IMR-90 (cell line): ENCODE results near the gene KCNK7. TPM values are rescaled to one million over a fixed set of nuclear protein-coding genes. Genes with fewer than 3 reads are reported as not detected.

ENCODE experiments used
- ATAC-seq: fragments of 200-7000 bp; cut with Tn5 transposase; 2 replicates; pipeline ENCODE4 v1.9.1; 2020; ENCODE audit warnings: low read depth, mild to moderate bottlenecking, moderate library complexity
- BruUV-seq: library from RNA; stranded (reverse); fragments of 400-500 nt; replicated peaks from 2 replicates; lab custom pipeline; 2021; lab: Mats Ljungman, UMichigan
- CTCF ChIA-PET: fragments of 300-600 bp; formaldehyde crosslinking; extraction: SDS; loops from one replicate; lab custom pipeline; 2021; ENCODE audit warnings: antibody characterized with exemption; lab: Yijun Ruan, JAX
- POLR2A ChIA-PET: fragments of 300-600 bp; sonication (Branson Sonifier 250); formaldehyde crosslinking; loops from one replicate; lab custom pipeline; 2022; ENCODE audit warnings: antibody characterized with exemption; ENCODE audit not compliant: unreplicated experiment; lab: Charles Lee
- DNase-seq: peaks from one replicate; pipeline ENCODE4 v3.0.0; 2013
- H2AFZ ChIP-seq: replicated peaks from 2 replicates; pipeline ENCODE3; 2013; ENCODE audit warnings: low read length, mild to moderate bottlenecking; ENCODE audit not compliant: poor library complexity
- H2AK5ac ChIP-seq: 2 replicates; pipeline ENCODE4 v1.6.1; 2013; ENCODE audit warnings: low read depth, low read length, inconsistent platforms
- H2AK9ac ChIP-seq: replicated peaks from 2 replicates; pipeline ENCODE3; 2013; ENCODE audit warnings: mild to moderate bottlenecking, low read depth, low read length, moderate library complexity; ENCODE audit not compliant: poor library complexity
- H2BK120ac ChIP-seq: 2 replicates; pipeline ENCODE4 v1.6.1; 2013; ENCODE audit warnings: low read depth, low read length, inconsistent platforms
- H2BK15ac ChIP-seq: 3 replicates; pipeline ENCODE4 v1.6.1; 2013; ENCODE audit warnings: low read depth, low read length, inconsistent platforms
- H2BK20ac ChIP-seq: 2 replicates; pipeline ENCODE4 v1.6.1; 2013; ENCODE audit warnings: low read depth, mild to moderate bottlenecking, inconsistent platforms, low read length, moderate library complexity
- H2BK5ac ChIP-seq: 2 replicates; pipeline ENCODE4 v1.6.1; 2013; ENCODE audit warnings: mild to moderate bottlenecking, low read depth, low read length, inconsistent platforms; ENCODE audit not compliant: poor library complexity, severe bottlenecking
- H3K14ac ChIP-seq: replicated peaks from 2 replicates; pipeline ENCODE4 v1.6.1; 2013; ENCODE audit warnings: low read depth, low read length, inconsistent platforms
- H3K18ac ChIP-seq: 2 replicates; pipeline ENCODE4 v1.6.1; 2013; ENCODE audit warnings: low read depth, low read length, control low read depth
- H3K23ac ChIP-seq: 2 replicates; pipeline ENCODE4 v1.6.1; 2013; ENCODE audit warnings: low read depth, low read length, inconsistent platforms
- H3K27ac ChIP-seq: 2 replicates; pipeline ENCODE4 v1.5.1; 2013; ENCODE audit warnings: mild to moderate bottlenecking, control low read depth, low read length; ENCODE audit not compliant: insufficient read depth
- H3K27me3 ChIP-seq: 2 replicates; pipeline ENCODE4 v1.6.1; 2013; ENCODE audit warnings: low read length; ENCODE audit not compliant: control insufficient read depth, insufficient read depth
- H3K36me3 ChIP-seq: 2 replicates; pipeline ENCODE4 v1.6.1; 2013; ENCODE audit warnings: low read length, mixed read lengths; ENCODE audit not compliant: control insufficient read depth, insufficient read depth
- H3K4ac ChIP-seq: 2 replicates; pipeline ENCODE4 v1.6.1; 2013; ENCODE audit warnings: low read depth, low read length, inconsistent platforms
- H3K4me1 ChIP-seq: 2 replicates; pipeline ENCODE4 v1.6.1; 2013; ENCODE audit warnings: low read length, mixed read lengths; ENCODE audit not compliant: control insufficient read depth, insufficient read depth
- H3K4me2 ChIP-seq: 2 replicates; pipeline ENCODE4 v1.6.1; 2013; ENCODE audit warnings: low read depth, mild to moderate bottlenecking, control low read depth, low read length, moderate library complexity
- H3K4me3 ChIP-seq: 2 replicates; pipeline ENCODE4 v1.5.1; 2013; ENCODE audit warnings: low read depth, mild to moderate bottlenecking, control low read depth, low read length, moderate library complexity; ENCODE audit not compliant: insufficient read depth
- H3K56ac ChIP-seq: 2 replicates; pipeline ENCODE4 v1.6.1; 2013; ENCODE audit warnings: low read length, inconsistent platforms; ENCODE audit not compliant: insufficient read depth; ENCODE audit errors: extremely low read depth
- H3K79me1 ChIP-seq, 2 experiments: 2 replicates each; pipeline ENCODE4 v1.6.1; 2013; ENCODE audit warnings: low read length in 2 of 2, inconsistent platforms in 1 of 2, low read depth in 1 of 2
- H3K9ac ChIP-seq: 2 replicates; pipeline ENCODE4 v1.6.1; 2013; ENCODE audit warnings: low read depth, low read length, control low read depth
- H3K9me1 ChIP-seq: 2 replicates; pipeline ENCODE4 v1.6.1; 2013; ENCODE audit warnings: low read length, inconsistent platforms; ENCODE audit not compliant: insufficient read depth
- H3K9me3 ChIP-seq: 2 replicates; pipeline ENCODE4 v1.6.1; 2013; ENCODE audit warnings: low read length; ENCODE audit not compliant: control insufficient read depth, insufficient read depth
- H4K20me1 ChIP-seq: 2 replicates; pipeline ENCODE4 v1.6.1; 2013; ENCODE audit warnings: low read length, inconsistent platforms; ENCODE audit not compliant: insufficient read depth
- H4K5ac ChIP-seq: 2 replicates; pipeline ENCODE4 v1.6.1; 2013; ENCODE audit warnings: mild to moderate bottlenecking, low read depth, low read length, control low read depth
- H4K8ac ChIP-seq, 2 experiments: 2 replicates each; pipeline ENCODE4 v1.6.1; 2013; ENCODE audit warnings: low read depth in 2 of 2, low read length in 2 of 2, control low read depth in 1 of 2, inconsistent platforms in 1 of 2
- H4K91ac ChIP-seq: 2 replicates; pipeline ENCODE4 v1.6.1; 2013; ENCODE audit warnings: low read depth, low read length, inconsistent platforms; ENCODE audit not compliant: insufficient read depth
- BHLHE40 ChIP-seq: fragments of 150-350 bp; IDR thresholded peaks from 2 replicates; pipeline ENCODE4 v1.6.1; 2016; ENCODE audit warnings: mild to moderate bottlenecking, low read depth, low read length
- CEBPB ChIP-seq: IDR thresholded peaks from 2 replicates; pipeline ENCODE4 v1.6.1; 2012; ENCODE audit warnings: low read depth, low read length, improper control_type of control experiment
- CHD1 ChIP-seq: IDR thresholded peaks from 2 replicates; pipeline ENCODE4 v1.6.1; 2012; ENCODE audit warnings: low read depth, low read length, improper control_type of control experiment
- FOS ChIP-seq: fragments of 150-350 bp; IDR thresholded peaks from 2 replicates; pipeline ENCODE4 v1.6.1; 2016; ENCODE audit warnings: low read depth, low read length
- MAFK ChIP-seq: IDR thresholded peaks from 2 replicates; pipeline ENCODE4 v1.6.1; 2012; ENCODE audit warnings: low read depth, low read length, improper control_type of control experiment
- MAZ ChIP-seq: IDR thresholded peaks from 2 replicates; pipeline ENCODE4 v1.6.1; 2012; ENCODE audit warnings: low read depth, mild to moderate bottlenecking, low read length, improper control_type of control experiment, moderate library complexity, borderline replicate concordance
- MXI1 ChIP-seq: IDR thresholded peaks from 2 replicates; pipeline ENCODE4 v1.6.1; 2012; ENCODE audit warnings: low read depth, mild to moderate bottlenecking, low read length, moderate library complexity, borderline replicate concordance
- NFE2L2 ChIP-seq: fragments of 150-350 bp; IDR thresholded peaks from 2 replicates; pipeline ENCODE4 v1.6.1; 2016; ENCODE audit warnings: low read depth, mild to moderate bottlenecking, low read length
- POLR2A ChIP-seq: IDR thresholded peaks from 2 replicates; pipeline ENCODE4 v1.6.1; 2012; ENCODE audit warnings: mild to moderate bottlenecking, low read depth, low read length
- RAD21 ChIP-seq: IDR thresholded peaks from 2 replicates; pipeline ENCODE4 v1.6.1; 2012; ENCODE audit warnings: low read length, improper control_type of control experiment
- RCOR1 ChIP-seq: IDR thresholded peaks from 2 replicates; pipeline ENCODE4 v1.6.1; 2012; ENCODE audit warnings: mild to moderate bottlenecking, low read length, improper control_type of control experiment; ENCODE audit not compliant: insufficient replicate concordance
- RFX5 ChIP-seq: IDR thresholded peaks from 2 replicates; pipeline ENCODE4 v1.8.0; 2012; ENCODE audit warnings: low read depth, mild to moderate bottlenecking, low read length, moderate library complexity
- SMC3 ChIP-seq: fragments of 150-350 bp; IDR thresholded peaks from 2 replicates; pipeline ENCODE4 v1.6.1; 2016; ENCODE audit warnings: low read depth, mild to moderate bottlenecking, antibody characterized with exemption, low read length, moderate library complexity
- USF2 ChIP-seq: fragments of 150-350 bp; IDR thresholded peaks from 2 replicates; pipeline ENCODE4 v1.6.1; 2017; ENCODE audit warnings: mild to moderate bottlenecking, antibody characterized with exemption, low read length, low read depth
- WGBS, 2 experiments: methylation state at CpG; one replicate each; pipeline versions ENCODE4 v1.1.5 to v1.1.7; 2013; ENCODE audit warnings: missing lambda C conversion rate in 2 of 2; ENCODE audit not compliant: insufficient read length in 1 of 2; ENCODE audit errors: extremely low coverage in 2 of 2; 5-methylcytosine and 5-hydroxymethylcytosine counted together
- dilution Hi-C: fragments of 300-500 bp; cut with HindIII; formaldehyde crosslinking; loops from one replicate; pipeline ENCODE4 v1.14.3; 2018; ENCODE audit warnings: low sequenced_read_pairs; ENCODE audit not compliant: unreplicated experiment
- in situ Hi-C: fragments of 300-500 bp; cut with MboI; formaldehyde crosslinking; loops from 3 replicates; pipeline ENCODE4 v1.14.3; 2019; ENCODE audit warnings: low sequenced_read_pairs, inconsistent platforms, mixed read lengths
- intact Hi-C: fragments of 100-400 bp; cut with micrococcal nuclease; formaldehyde crosslinking; loops from 2 replicates; pipeline ENCODE4 v1.10.0; 2022
- polyA plus RNA-seq, 3 experiments: library from polyadenylated mRNA; depleted of rRNA; stranded (reverse); fragments of >200 nt; gene quantifications; 2 replicates each; pipeline ENCODE4 v1.2.3, GENCODE V29; 2012; ENCODE audit warnings: low replicate concordance in 1 of 3
- total RNA-seq: library from RNA; depleted of rRNA; stranded (reverse); fragments of >200 nt; gene quantifications from 2 replicates; pipeline ENCODE4 v1.2.3, GENCODE V29; 2012
- TF ChIP-seq, protein P1 (sequence below): fragments of 150-350 bp; IDR thresholded peaks from 2 replicates; pipeline ENCODE4 v1.6.1; 2016; ENCODE audit warnings: low read depth, mild to moderate bottlenecking, low read length, moderate library complexity, borderline replicate concordance
- TF ChIP-seq, protein P2 (sequence below): conservative IDR thresholded peaks from 2 replicates; pipeline ENCODE4 v1.5.1; 2012; ENCODE audit warnings: mild to moderate bottlenecking, low read depth, low read length, improper control_type of control experiment

The KCNK7 gene
- total and polyA plus RNA-seq, 2 of the 4 experiments (the other 2 are of a cell fraction), result 0.09 TPM; not detected in 1

DNA sequence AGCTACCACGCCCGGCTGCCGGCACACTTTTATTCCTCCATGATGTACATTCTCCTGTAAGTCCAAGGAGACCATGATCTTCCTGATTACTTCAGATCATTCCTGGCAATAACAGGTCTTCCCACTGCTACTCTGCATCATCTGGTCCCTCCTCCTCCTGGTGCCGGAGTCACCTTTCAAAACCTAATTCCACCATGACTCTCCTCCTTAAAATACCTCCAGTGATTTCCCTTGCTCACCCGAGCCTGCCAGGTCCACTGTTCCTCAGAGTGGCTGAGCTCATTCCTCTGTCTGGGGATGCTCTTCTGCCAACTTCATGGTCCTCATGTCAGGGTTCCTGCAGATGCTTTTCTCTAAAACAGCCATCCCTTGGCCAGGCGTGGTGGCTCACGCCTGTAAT lies 33.6 kb downstream of the KCNK7 start:
- Histone ChIP-seq H2BK20ac (no peak overlapping the region), H3K9ac (no peak overlapping the region), H3K4me1 (peaks cover 26% of the 10 kb centered on the region), H3K9me1 (peaks cover 24% of the 10 kb centered on the region), H3K4me2 (no peak overlapping the region), H3K27ac (no peak overlapping the region), H2AFZ (no peak overlapping the region), H4K20me1 (no peaks in the 10 kb centered on the region), H2BK15ac (no peak overlapping the region), H4K8ac (no peak overlapping the region), H3K14ac (no peak overlapping the region), H3K4ac (no peak overlapping the region), H2AK5ac (no peak overlapping the region), H3K36me3 (no peaks in the 10 kb centered on the region), H4K91ac (no peak overlapping the region), H2BK5ac (no peak overlapping the region), H3K23ac (no peak overlapping the region), H3K18ac (no peak overlapping the region), H3K56ac (no peak overlapping the region), H3K27me3 (no peaks in the 10 kb centered on the region), H2BK120ac (no peak overlapping the region), H3K79me1 (peaks cover 5 to 25% of the 10 kb centered on the region in 2 experiments; a peak in 3 of 4 replicates), H3K4me3 (no peak overlapping the region), H2AK9ac (no peak overlapping the region), H3K9me3 (no peaks in the 10 kb centered on the region), H4K5ac (no peak overlapping the region)
- ChIA-PET CTCF (no interaction called here), POLR2A (no interaction called here)
- TF ChIP-seq MXI1 (no peak), MAZ (no peak), MAFK (no peak), RFX5 (no peak), POLR2A (no peak), CEBPB (no peak), RCOR1 (no peak), BHLHE40 (no peak), CHD1 (no peak), FOS (no peak), USF2 (no peak), SMC3 (no peak), RAD21 (no peak), NFE2L2 (no peak)
- TF ChIP-seq, protein P1, sequence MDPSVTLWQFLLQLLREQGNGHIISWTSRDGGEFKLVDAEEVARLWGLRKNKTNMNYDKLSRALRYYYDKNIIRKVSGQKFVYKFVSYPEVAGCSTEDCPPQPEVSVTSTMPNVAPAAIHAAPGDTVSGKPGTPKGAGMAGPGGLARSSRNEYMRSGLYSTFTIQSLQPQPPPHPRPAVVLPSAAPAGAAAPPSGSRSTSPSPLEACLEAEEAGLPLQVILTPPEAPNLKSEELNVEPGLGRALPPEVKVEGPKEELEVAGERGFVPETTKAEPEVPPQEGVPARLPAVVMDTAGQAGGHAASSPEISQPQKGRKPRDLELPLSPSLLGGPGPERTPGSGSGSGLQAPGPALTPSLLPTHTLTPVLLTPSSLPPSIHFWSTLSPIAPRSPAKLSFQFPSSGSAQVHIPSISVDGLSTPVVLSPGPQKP, result no peak
- TF ChIP-seq, protein P2, sequence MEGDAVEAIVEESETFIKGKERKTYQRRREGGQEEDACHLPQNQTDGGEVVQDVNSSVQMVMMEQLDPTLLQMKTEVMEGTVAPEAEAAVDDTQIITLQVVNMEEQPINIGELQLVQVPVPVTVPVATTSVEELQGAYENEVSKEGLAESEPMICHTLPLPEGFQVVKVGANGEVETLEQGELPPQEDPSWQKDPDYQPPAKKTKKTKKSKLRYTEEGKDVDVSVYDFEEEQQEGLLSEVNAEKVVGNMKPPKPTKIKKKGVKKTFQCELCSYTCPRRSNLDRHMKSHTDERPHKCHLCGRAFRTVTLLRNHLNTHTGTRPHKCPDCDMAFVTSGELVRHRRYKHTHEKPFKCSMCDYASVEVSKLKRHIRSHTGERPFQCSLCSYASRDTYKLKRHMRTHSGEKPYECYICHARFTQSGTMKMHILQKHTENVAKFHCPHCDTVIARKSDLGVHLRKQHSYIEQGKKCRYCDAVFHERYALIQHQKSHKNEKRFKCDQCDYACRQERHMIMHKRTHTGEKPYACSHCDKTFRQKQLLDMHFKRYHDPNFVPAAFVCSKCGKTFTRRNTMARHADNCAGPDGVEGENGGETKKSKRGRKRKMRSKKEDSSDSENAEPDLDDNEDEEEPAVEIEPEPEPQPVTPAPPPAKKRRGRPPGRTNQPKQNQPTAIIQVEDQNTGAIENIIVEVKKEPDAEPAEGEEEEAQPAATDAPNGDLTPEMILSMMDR, result no peak
- WGBS, 2 experiments, result 94% methylated on average over 5 of the region's 7 CpGs; no CpG with 5 or more reads in 1 of the 2 experiments
- dilution Hi-C loops, result no loop called here
- no TSS peak for BruUV-seq
- in situ Hi-C loops, result no loop called here
- no peak for ATAC-seq
- intact Hi-C loops, result no loop called here
- no peak for DNase-seq
